Activated T-cell treated with anti-CD3 and anti-CD28 coated beads for 48 hours (primary cell): ENCODE data around the gene CLIC4.
"Not testable (repeated sequence)": the region's sequence is repeated elsewhere in the genome, so short reads cannot be mapped to it uniquely, and the experiment has no call there.

Experiments
- DNase-seq: peaks from one replicate; pipeline ENCODE4 v3.0.0-alpha.2; 2020; ENCODE audit warnings: low read depth

CLIC4 gene

DNA sequence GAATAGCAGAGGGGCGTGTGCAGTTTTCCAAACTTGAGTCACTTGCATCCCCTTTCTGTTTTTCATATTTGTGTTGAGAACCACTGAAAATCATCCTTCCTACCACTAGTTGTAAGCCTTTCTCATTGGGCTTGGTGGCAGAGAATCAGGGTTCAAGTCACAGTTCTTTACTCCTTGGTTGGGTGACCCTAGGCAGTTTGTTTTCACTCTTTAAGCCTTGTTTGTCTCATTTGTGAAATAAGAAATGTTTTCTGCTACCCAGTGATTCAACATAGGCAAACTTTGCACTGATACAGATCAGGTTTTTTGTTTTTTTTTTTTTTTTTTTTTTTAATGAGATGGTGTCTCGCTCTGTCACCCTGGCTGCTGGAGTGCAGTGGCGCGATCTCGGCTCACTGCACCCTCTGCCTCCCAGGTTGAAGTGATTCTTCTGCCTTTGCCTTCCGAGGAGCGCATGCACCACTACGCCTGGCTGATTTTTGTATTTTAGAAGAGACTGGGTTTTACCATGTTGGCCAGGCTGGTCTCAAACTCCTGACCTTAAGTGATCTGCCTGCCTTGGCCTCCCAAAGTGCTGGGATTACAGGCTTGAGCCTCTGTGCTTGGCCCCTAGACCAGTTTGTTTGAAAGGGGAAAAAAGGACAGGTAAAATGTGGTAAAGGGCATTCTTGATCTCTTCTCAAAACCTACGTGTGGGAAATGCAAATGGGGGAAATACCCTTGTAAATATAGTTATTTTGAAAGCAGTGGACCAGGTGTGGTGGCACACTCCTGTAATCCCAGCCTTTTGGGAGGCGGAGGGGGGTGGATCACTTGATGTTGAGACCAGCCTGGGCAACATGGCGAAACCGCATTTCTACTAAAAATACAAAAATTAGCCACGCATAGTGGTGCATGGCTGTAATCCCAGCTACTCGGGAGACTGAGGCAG lies 3.2 kb downstream of the CLIC4 start:
- DNase-seq = no peak

DNA sequence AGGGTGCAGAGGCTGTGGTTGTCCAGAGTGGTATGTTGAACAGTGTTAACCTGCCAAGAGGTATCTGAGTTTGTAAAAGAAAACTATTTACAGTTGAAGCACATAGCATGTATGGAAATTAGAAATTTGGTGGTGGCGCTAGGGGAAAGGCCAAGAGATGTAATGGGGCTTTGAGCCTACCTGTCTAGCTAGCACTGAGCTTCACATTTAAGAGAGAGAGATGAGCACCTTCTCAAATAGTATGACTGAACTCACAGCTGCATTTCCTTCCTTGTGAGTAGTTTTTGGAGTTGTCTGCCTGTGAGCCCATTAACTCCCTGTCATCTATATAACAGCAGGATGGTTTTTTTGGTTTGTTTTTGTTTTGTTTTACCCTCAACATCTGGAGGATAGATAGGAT lies 4.0 kb downstream of the CLIC4 start:
- no peak for DNase-seq

DNA sequence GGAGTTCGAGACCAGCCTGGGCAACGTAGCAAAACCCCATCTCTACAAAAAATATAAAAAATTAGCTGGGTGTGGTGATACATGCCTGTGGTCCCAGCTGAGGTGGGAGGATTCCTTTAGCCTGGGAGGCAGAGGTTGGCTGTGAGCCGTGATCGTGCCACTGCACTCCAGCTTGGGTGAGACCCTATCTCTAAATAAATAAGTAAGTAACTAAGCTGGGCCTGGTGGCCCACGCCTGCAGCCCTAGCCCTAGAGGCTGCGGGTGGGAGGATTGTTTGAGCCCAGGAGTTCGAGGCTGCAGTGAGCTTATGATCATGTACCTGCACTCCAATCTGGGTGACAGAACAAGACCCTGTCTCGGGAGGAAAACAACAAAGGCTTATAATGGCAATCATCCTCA lies 4.6 kb downstream of the CLIC4 start:
- no peak for DNase-seq

DNA sequence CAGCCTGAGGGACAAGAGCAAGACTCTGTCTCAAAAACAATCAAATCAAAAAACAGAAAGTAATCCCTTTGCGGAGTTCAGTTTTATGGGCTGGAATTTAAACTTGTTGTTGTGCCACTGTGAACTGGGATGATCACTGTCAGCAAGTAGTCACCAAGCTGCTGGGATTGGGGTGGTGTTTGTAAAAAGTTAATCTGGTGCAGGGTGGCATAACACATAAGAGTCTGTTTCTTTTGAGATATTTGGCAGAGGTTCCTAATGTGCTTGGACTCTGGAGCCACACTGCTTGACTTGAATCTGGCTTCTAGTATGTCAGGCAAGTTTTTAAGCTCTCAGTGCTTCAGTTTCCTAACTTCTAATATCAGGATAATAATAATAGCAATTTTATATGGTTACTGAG lies 6.6 kb downstream of the CLIC4 start:
- no peak for DNase-seq

DNA sequence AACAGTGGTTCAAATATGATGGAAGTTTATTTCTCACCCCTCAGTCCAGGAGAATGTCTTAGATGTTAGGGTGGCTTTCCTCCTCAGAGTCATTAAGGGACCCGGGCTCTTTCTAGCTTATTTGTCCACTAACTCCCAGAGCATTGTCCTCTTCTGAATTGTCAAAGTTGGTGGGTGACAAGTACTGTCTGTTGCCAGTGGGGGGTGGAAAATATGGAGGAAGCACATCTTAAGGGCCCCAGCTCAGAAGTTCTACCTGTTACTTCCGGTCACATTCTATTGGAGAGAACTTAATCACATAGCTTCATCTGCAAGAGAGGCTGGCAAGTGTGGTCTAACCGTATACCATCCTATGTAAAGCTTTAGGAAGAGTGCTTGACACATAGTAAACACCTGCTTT lies 7.1 kb downstream of the CLIC4 start:
- no peak for DNase-seq

DNA sequence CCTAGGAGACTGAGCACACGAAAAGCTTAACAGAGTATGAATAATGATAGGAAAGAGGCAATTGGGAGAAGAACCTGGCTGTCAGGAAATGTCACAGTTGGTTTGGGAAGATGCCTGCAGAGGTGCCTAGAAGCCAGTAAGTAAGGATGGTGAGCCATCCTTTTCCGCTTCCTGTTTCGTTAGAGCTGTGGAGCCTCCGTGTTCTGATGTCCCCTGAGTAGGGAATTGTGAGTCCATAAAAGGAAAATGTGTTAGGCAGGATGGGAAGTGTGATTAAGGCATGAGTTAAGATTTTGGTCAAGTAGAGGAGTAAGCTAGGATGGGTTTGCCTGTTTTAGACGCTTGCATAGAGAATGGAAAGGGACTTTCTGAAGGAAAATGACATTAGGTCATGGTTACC lies 9.0 kb downstream of the CLIC4 start:
- no peak for DNase-seq

DNA sequence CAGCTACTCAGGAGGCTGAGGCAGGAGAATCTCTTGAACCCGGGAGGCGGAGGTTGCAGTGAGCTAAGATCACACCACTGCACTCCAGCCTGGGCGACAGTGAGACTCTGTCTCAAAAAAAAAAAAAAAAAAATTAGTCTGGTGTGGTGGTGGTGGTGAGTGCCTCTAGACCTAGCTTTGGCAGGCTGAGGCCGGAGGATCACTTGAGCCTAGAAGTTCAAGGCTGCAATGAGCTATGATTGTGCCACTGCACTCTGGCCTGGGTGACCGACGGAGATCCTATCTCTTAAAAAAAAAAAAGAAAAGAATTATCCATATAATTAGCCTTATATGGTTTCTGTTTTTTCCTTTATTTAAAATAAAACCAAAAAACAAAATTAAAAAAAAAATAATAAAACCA lies 10.1 kb downstream of the CLIC4 start:
- not testable (repeated sequence) for DNase-seq

DNA sequence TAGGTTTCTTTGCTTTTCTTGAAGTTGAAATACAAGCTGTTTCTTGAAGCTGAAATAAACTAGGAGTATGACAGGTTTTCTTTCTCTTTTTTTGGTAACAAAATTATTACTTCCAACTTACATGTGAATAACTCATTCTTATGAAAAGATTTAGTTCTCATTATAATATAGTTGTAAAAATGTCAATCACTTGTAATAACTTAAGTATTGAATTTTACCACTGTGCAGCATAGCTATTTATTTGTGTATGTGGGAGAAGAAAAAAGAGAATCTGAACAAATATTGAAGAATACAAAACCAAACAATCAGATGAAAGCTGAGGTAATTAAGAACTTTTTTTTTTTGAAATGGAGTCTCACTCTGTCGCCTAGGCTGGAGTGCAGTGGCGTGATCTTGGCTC lies 11.1 kb downstream of the CLIC4 start:
- DNase-seq = no peak

DNA sequence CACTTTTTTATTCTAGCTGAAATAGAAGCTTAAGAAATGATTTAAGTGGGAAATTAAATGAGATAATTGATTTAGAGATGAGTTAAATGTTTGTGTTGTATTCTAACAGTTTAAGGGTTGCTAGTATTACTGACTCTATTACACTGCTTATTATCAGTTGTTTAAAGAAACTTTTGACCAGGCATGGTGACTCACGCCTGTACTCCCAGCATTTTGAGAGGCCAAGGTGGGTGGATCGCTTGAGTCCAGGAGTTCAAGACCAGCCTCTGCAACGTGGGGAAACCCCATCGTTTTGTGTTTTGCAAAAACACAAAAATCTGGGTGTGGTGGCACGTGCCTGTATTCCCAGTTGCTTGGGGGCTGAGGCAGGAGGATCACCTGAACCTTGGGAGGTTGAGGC lies 14.2 kb downstream of the CLIC4 start:
- DNase-seq = no peak

DNA sequence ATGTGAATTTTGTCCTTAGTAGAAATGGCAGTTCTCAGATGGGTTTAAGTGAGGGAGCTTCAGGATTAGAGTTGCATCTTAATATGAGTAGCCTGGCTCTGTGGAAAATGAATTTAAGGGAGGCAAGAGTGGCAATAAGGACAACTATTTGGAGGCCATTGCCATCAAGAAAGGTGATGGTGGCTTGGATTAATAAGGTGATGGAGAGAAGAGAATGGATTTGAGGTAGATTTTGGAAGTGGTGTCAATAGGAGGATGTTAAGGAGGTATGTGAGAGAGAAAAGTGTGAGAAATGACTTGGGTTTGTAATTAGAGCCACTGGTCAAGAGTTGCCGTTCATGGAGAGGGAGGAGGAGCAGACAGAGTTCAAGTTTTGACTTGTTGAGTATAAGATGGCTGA lies 16.3 kb downstream of the CLIC4 start:
- DNase-seq = no peak

DNA sequence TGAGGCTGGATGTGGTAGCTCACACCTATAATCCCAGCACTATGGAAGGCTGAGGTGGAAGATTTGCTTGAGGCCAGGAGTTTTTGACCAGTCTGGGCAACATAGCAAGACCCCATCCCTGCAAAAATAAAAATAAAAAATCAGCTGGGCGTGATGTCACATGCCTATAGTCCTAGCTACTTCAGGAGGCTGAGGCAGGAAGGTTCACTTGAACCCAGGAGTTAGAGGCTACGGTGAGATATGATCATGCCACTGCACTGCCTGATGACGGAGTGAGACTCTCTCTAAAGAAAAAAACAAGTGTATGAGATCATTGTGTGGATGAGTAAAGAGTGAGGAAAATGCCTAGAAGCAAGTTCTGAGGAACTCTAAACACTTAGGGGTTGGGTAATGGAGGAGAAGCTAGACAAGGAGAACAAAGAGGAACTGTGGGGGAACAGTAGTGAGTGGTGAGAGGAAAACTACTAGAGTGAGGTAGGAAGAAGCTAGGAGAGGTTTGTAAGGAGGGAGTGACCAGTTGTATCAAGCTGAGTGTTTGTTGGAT lies 17.0 kb downstream of the CLIC4 start:
- DNase-seq = no peak

DNA sequence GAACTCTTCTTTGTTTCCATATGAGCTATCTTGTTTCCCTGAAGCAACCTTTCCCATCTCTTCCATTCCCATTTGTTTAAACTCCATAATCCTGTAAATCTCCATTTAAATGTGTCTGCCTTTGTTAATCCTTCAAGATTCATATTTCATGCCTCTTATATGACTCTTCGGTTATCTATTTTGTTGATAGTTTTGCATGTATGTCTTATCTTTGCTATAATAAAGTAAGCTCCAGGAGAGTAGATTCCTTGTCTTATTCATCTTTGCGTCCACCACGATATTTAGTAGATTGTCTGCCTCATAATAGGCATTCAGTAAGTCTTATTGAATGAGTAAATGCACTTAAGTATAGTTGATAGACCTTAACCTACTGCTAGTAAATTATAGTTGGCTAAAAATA lies 18.4 kb downstream of the CLIC4 start:
- DNase-seq = no peak

DNA sequence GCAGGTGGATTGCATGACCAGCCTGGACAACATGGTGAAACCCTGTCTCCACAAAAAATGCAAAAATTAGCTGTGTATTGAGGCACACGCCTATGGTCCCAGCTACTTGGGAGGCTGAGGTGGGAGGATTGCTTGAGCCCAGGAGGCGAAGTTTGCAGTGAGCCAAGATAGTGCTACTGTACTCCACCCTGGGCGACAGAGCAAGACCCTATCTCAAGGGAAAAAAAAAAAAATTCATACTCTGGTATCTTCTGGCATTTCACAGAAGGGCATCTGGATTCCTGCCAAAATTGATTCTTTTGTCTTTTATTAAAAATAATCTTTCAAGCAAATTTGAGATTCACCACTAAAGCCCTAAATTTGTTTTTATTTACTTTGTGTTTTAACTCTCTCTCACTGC lies 19.2 kb downstream of the CLIC4 start:
- DNase-seq = no peak

DNA sequence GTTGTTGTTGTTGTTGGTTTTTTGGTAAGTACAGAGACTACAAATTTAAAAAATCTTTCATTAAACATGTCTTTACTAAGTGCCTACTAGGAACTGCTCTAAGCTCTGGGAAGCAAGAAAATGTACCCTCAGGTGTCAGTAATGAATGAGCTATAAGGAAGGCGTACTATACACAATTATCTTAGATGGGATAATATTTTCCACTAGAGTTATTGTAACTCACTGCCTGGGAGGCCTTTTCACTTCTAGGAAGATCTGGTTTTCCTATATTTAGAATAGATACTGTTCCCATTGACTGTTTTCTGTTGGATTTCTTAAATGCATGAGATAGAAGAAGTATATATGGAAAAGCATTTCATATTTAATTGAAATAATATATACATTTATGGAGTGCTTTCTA lies 19.6 kb downstream of the CLIC4 start:
- no peak for DNase-seq

DNA sequence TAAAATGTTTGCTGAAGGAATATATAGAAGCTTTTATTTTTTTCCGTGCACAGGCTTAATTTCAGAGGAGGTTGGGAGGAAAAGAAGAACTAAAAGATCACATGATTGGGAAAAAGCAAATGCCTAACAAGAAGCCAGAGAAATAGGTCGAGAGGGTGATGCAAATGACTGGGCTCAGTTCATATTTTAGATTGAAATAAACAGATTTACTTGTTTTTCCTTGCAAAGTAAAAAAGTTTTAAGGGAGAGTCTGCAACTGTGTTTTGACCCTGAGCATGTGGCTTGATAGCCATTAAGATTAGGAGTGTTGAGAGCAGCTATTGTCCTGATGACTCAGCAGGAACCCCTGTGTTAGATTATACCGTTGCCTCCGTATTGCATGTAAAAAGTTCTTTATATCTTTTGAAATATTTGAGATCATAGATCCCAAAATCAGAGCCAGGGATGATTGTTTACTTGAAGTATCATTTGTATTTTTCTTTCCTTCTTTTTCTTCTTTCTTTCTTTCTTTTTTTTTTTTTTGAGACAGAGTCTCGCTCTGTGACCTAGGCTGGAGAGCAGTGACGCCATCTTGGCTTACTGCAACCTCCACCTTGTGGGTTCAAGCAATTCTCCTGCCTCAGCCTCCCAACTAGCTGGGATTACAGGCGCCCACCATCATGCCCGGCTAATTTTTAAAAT lies 20.2 kb downstream of the CLIC4 start:
- no peak for DNase-seq

DNA sequence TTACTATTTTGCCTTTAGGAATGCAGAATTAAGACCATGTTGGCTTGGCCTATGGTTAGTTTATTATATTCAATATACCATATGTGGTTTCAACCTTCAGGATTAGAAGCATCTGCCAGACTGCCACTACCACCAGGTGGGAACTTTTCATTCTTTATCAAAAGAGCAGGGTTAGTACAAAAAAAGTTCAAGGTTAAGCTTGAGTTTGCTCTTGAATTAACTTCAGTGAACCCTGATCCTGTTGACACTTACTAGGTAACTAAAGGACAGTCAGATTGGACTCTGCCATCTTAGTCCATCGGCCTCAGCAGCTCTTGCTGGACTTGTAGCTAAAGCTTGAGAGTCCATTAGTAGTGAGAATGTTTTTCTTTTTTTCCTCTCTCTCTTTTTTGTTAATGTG lies 22.1 kb downstream of the CLIC4 start:
- no peak for DNase-seq

DNA sequence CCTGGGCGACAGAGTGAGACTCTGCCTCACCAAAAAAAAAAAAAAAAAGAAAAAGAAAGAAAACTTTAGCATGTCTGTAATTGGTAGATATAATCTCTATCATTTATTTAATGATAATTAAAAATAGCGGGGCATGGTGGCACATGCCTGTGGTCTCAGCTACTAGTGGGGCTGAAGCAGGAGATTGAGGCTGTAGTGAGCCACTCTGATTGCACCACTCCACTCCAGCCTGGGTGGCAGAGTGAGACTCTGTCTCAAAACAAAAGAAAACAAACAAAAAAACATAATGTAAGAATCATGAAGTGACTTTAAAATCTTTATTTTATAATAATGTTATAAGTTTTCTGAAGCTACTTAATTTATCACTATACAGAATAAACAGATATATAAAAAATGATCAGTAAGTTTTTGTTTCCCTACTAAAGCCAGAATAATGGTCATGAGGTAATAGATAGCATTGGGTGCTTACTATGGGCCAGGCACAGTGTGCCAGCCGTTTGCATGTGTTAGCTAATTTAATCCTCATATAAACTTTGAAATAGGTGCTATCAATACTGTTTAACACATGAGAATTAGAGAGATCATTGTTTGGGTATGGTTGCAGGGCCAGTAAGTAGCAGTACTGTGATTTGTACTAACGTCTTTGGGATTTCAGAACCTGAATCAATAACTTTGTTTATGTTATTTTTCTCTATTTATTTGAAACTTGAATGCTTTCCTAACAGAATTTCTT lies 23.8 kb downstream of the CLIC4 start:
- DNase-seq = no peak

DNA sequence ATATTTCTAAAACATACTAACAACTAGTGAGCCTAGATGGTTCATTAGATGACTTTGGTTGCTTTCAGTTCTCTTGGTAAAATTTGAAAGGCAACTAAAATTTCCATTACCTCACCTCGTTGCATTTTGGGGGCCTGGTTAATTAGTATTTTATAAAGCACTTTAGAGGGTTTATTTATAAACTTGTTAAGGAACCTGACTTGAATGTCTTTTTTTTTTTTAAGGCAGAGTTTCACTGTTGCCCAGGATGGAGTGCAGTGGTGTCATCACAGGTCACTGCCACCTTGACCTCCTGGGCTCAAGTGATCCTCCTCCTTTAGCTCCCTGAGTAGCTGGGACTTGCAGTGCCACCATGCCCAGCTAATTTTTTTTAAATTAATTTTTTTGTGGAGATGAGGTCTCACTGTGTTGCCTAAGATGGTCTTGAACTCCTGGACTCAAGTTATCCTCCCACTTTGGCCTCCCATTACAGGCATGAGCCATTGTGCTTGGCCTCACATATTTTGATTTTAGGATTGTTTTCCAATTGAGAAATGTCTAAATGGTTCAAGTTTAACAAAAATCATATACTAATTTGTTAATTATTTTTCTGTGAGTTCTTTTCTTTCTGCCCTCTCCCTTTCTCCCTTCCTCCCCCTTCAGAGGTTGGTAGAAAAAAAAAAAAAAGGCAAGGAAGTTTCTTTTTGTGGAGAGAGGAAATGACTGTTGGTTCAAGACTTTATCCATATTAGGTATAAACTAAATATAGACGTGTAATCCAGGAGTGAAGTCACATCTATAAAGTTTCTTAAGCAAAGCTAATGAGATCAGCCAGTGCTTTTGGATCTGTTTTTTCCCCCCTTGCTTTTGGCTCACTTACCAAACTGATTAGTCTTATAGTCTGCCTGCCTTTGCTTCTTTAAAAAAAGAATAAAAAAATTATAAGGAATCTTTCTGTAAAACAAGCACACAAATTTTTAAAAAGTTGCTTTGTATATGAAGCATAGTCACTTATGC lies 24.7 kb downstream of the CLIC4 start:
- no peak for DNase-seq

DNA sequence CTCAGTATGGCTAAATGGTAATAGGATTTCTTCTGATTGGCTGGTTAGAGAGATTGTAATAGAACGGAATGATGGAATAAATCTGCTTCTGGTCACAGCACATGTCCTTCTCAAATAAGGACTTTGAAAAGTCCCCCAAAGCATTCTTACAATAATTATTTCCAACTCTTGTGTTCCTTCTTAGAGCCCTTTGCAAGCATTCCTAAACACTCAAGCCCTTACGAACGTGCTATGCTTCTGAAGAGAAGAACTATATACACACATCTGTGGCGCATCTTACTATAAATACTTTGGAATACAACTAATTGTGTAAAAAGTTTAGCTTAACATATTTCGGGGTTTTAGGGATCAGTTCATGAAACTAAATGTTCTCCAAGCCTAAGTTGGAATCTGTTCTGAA lies 25.6 kb downstream of the CLIC4 start:
- DNase-seq = no peak

DNA sequence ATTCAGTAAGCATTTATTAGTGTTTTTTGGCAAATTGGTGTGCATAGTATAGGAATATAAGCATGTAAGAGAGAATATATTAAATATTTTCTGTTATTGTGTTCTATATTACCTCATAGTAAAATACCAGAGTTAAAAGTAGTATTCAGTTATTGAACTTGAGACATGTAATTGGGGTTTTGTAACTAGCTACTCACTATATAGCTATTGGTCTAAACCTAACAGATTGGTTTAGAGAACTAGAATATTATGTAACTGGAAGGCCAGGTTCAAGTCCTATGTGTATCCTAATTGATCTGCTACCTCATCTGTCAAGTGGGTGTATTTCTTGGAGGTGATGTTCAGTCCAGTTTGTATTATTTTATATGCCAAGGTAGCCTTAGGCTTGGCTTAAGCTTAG lies 26.3 kb downstream of the CLIC4 start:
- DNase-seq = no peak

DNA sequence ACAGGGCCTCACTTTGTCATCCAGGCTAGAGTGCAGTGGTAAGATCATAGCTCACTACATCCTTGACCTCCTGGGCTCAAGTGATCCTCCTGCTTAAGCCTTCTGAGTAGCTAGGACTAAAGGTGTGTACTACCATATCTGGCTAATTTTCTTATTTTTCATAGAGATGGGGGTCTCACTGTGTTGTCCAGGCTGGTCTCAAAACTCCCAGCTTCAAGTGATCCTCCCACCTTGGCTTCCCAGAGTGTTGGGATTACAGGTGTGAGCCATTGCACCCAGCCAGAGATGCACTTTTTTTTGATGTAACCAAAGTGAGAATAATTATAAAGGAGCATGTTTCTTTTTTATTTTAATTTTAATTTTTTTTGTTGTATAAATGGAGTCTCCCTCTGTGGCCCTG lies 28.4 kb downstream of the CLIC4 start:
- no peak for DNase-seq
